HepG2 (cell line): ENCODE results near the gene TM4SF5. TPM values are rescaled to one million over a fixed set of nuclear protein-coding genes. Genes with fewer than 3 reads are reported as not detected.

Experiments
- AHDC1 ChIP-seq: sonication (generic); formaldehyde crosslinking; IDR thresholded peaks from 2 replicates; pipeline ENCODE4 v1.5.1; 2020; ENCODE audit warnings: mild to moderate bottlenecking, missing genetic modification reagents, borderline replicate concordance
- ARID5B ChIP-seq: IDR thresholded peaks from 2 replicates; pipeline ENCODE4 v1.4.0; 2020; ENCODE audit warnings: mild to moderate bottlenecking, missing genetic modification reagents
- FOSL2 ChIP-seq: sonication (generic); formaldehyde crosslinking; IDR thresholded peaks from 2 replicates; pipeline ENCODE4 v1.4.0; 2020; ENCODE audit warnings: missing genetic modification reagents
- GTF3A ChIP-seq: sonication (generic); formaldehyde crosslinking; conservative IDR thresholded peaks from 2 replicates; pipeline ENCODE4 v1.4.0; 2020; ENCODE audit warnings: mild to moderate bottlenecking, missing genetic modification reagents
- HNRNPL ChIP-seq: fragments of 200-400 bp; formaldehyde crosslinking; IDR thresholded peaks from 2 replicates; pipeline ENCODE4 v1.6.1; 2017; ENCODE audit warnings: mild to moderate bottlenecking, low read depth, low read length
- MLLT10 ChIP-seq: sonication (generic); formaldehyde crosslinking; IDR thresholded peaks from 2 replicates; pipeline ENCODE4 v1.4.0; 2020; ENCODE audit warnings: missing genetic modification reagents
- NFYB ChIP-seq: sonication (generic); formaldehyde crosslinking; IDR thresholded peaks from 2 replicates; pipeline ENCODE4 v1.4.0; 2020; ENCODE audit warnings: missing genetic modification reagents
- PHF21A ChIP-seq: sonication (generic); formaldehyde crosslinking; IDR thresholded peaks from 2 replicates; pipeline ENCODE4 v1.5.0; 2020; ENCODE audit warnings: mild to moderate bottlenecking, missing genetic modification reagents
- SRY ChIP-seq: sonication (generic); formaldehyde crosslinking; IDR thresholded peaks from 2 replicates; pipeline ENCODE4 v1.8.0; 2022; ENCODE audit warnings: mild to moderate bottlenecking, missing genetic modification reagents
- STAT6 ChIP-seq: sonication (generic); formaldehyde crosslinking; IDR thresholded peaks from 2 replicates; pipeline ENCODE4 v1.4.0; 2020; ENCODE audit warnings: missing genetic modification reagents, mild to moderate bottlenecking, borderline replicate concordance
- THAP11 ChIP-seq: IDR thresholded peaks from 2 replicates; pipeline ENCODE4 v1.6.1; 2016; ENCODE audit warnings: missing biosample characterization, missing genetic modification reagents
- ZFP1 ChIP-seq: IDR thresholded peaks from 2 replicates; pipeline ENCODE4 v1.6.1; 2016
- ZGPAT ChIP-seq: IDR thresholded peaks from 2 replicates; pipeline ENCODE4 v1.6.1; 2016; ENCODE audit warnings: mild to moderate bottlenecking
- ZNF18 ChIP-seq: sonication (generic); formaldehyde crosslinking; IDR thresholded peaks from 2 replicates; pipeline ENCODE4 v1.8.0; 2022; ENCODE audit warnings: mild to moderate bottlenecking, missing genetic modification reagents; ENCODE audit not compliant: insufficient replicate concordance
- polyA plus RNA-seq, 8 experiments: library from polyadenylated mRNA; depleted of rRNA in 3 of 8; stranded (reverse) in 7 of 8; unstranded in 1 of 8; fragments of >200 nt; fragmentation: Illumina TruSeq in 4 of 8; extraction: Trizol in 4 of 8; gene quantifications; 2 replicates each; pipeline versions ENCODE4 v1.2.1 to v1.2.3, GENCODE V29; 2011 to 2016; ENCODE audit warnings: low read depth in 4 of 8, missing spikeins in 1 of 8, mixed read lengths in 1 of 8; ENCODE audit not compliant: insufficient read depth in 1 of 8
- total RNA-seq, 5 experiments: library from RNA; depleted of rRNA; stranded (reverse); fragments of >200 nt; fragmentation: Illumina TruSeq; extraction: Trizol; gene quantifications; 2 replicates each; pipeline ENCODE4 v1.2.3, GENCODE V29; 2016; ENCODE audit warnings: low read depth in 1 of 5

Gene TM4SF5
- total and polyA plus RNA-seq, 2 of the 13 experiments (the other 11 are each of a cell fraction or from before 2014, with no cell fraction given), result 30.1 to 126 TPM

DNA sequence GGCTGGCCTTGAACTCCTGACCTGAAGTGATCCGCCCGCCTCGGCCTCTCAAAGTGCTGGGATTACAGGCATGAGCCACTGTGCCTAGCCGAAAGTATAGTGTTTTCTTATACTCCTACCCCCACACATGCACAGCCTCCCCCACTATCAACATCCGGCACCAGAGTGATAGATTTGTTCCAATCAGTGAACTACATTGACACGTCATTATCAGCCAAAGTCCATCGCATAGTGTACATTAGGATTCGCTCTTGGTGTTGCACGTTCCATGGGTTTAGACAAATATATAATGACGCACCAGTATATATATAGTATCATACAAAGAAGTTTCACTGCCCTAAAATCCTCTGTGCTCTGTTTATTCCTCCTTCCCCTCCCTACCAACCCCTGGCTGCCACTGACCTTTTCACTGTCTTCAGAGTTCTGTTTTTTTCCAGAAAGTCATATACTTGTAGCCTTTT is 11.9 kb upstream of the TM4SF5 start (continued):
- TF ChIP-seq STAT6 (CRISPR knock-in tag) (0 out of 2 replicates have a peak, but pooled peaks have one; percentile 74), NFYB (CRISPR knock-in tag) (peak; percentile 46; the same call in 1 of the 2 replicates), MLLT10 (no peak), ARID5B (CRISPR knock-in tag) (peak; percentile 90), GTF3A (CRISPR knock-in tag) (peak; percentile 77; the same call in 1 of the 2 replicates), PHF21A (peak; percentile 96), ZGPAT (CRISPR knock-in tag) (peak; percentile 92), THAP11 (peak; percentile 72; the same call in 1 of the 2 replicates), FOSL2 (CRISPR knock-in tag) (peak; percentile 87), HNRNPL (no peak), SRY (CRISPR knock-in tag) (no peak), AHDC1 (peak; percentile 90; the same call in 1 of the 2 replicates), ZFP1 (CRISPR knock-in tag) (peak; percentile 72; the same call in 1 of the 2 replicates), ZNF18 (CRISPR knock-in tag) (no peak)
